ENCODE measurements around the gene AMOTL2.

AMOTL2 gene

GRCh38 chr3:134364936-134365765, 9.1 kb downstream of the AMOTL2 start:
- peak; percentile 50 for DNase-seq (ENCODE audit: low read depth, low spot score)
- TF ChIP-seq CTCF (IDR thresholded peaks at IDR 0.05; ENCODE audit: low read depth, low read length): no peak
- no peak overlapping the region for H3K4me3 ChIP-seq (ENCODE audit: low read depth, low read length)
- in situ Hi-C loops (cut with HindIII; ENCODE audit: low sequenced_read_pairs): no loop called here

- in situ Hi-C loops (cut with HindIII; ENCODE audit: low sequenced_read_pairs): no loop called here
- no peak overlapping the region for H3K4me3 ChIP-seq (ENCODE audit: low read depth, low read length)
- no peak for TF ChIP-seq CTCF (IDR thresholded peaks at IDR 0.05; ENCODE audit: low read depth, low read length)
- peak; percentile 99 for DNase-seq (ENCODE audit: low read depth, low spot score)
Observed at GRCh38 chr3:134364061-134364935, 9.9 kb downstream of the AMOTL2 start.

GRCh38 chr3:134363381-134363755, 10.9 kb downstream of the AMOTL2 start:
- H3K4me3 ChIP-seq (ENCODE audit: low read depth, low read length): no peak overlapping the region
- DNase-seq (ENCODE audit: low read depth, low spot score): no peak
- no peak for TF ChIP-seq CTCF (IDR thresholded peaks at IDR 0.05; ENCODE audit: low read depth, low read length)
- in situ Hi-C loops (cut with HindIII; ENCODE audit: low sequenced_read_pairs): no loop called here

GRCh38 chr3:134362670-134363380, 11.4 kb downstream of the AMOTL2 start:
- in situ Hi-C loops (cut with HindIII; ENCODE audit: low sequenced_read_pairs): no loop called here
- no peak for TF ChIP-seq CTCF (IDR thresholded peaks at IDR 0.05; ENCODE audit: low read depth, low read length)
- no peak for DNase-seq (ENCODE audit: low read depth, low spot score)
- H3K4me3 ChIP-seq (ENCODE audit: low read depth, low read length): no peak overlapping the region

- in situ Hi-C loops (cut with HindIII; ENCODE audit: low sequenced_read_pairs): no loop called here
- TF ChIP-seq CTCF (IDR thresholded peaks at IDR 0.05; ENCODE audit: low read depth, low read length): no peak
- DNase-seq (ENCODE audit: low read depth, low spot score): no peak
- no peak overlapping the region for H3K4me3 ChIP-seq (ENCODE audit: low read depth, low read length)
Observed at GRCh38 chr3:134362221-134362620, 12.0 kb downstream of the AMOTL2 start.

GRCh38 chr3:134361162-134361835, 12.9 kb downstream of the AMOTL2 start:
- H3K4me3 ChIP-seq (ENCODE audit: low read depth, low read length): no peak overlapping the region
- no peak for DNase-seq (ENCODE audit: low read depth, low spot score)
- in situ Hi-C loops (cut with HindIII; ENCODE audit: low sequenced_read_pairs): no loop called here
- no peak for TF ChIP-seq CTCF (IDR thresholded peaks at IDR 0.05; ENCODE audit: low read depth, low read length)

All from astrocyte of the spinal cord (primary cell).